Suprapubic skin (tissue), 4 donors: ENCODE measurements around the gene ZNF394. TPM values are rescaled to one million over a fixed set of nuclear protein-coding genes. Genes with fewer than 3 reads are reported as not detected.

Experiments used
- DNase-seq, 2 donors: peaks; one replicate each; pipeline ENCODE4 v3.0.0-alpha.2; 2019; ENCODE audit warnings: low spot score in 2 of 2
- H3K27ac ChIP-seq: fragments of 200-600 bp; sonication (generic); one replicate; pipeline ENCODE4 v1.5.1; 2019
- H3K27me3 ChIP-seq: fragments of 200-600 bp; sonication (generic); one replicate; pipeline ENCODE4 v1.5.1; 2019
- H3K36me3 ChIP-seq: fragments of 200-600 bp; sonication (generic); one replicate; pipeline ENCODE4 v1.5.1; 2019
- H3K4me1 ChIP-seq: fragments of 200-600 bp; sonication (generic); one replicate; pipeline ENCODE4 v1.5.1; 2019
- H3K4me3 ChIP-seq: fragments of 200-600 bp; sonication (generic); one replicate; pipeline ENCODE4 v1.5.1; 2019; ENCODE audit warnings: mild to moderate bottlenecking
- H3K9me3 ChIP-seq: fragments of 200-600 bp; sonication (generic); one replicate; pipeline ENCODE4 v1.5.1; 2019
- CTCF ChIP-seq, 2 donors: fragments of 200-600 bp in 1 of 2; fragments of 450-650 bp in 1 of 2; sonication (generic) in 1 of 2; IDR thresholded peaks; one replicate each; pipeline ENCODE4 v1.5.1; 2016 to 2019; ENCODE audit warnings: antibody characterized with exemption in 2 of 2, mild to moderate bottlenecking in 1 of 2, moderate library complexity in 1 of 2
- EP300 ChIP-seq: sonication (generic); formaldehyde crosslinking; IDR thresholded peaks from one replicate; pipeline ENCODE4 v1.6.1; 2017; ENCODE audit warnings: antibody characterized with exemption
- POLR2A ChIP-seq, 2 donors: fragments of 450-650 bp; IDR thresholded peaks; one replicate each; pipeline ENCODE4 v1.6.1; 2017; ENCODE audit warnings: antibody characterized with exemption in 2 of 2, mild to moderate bottlenecking in 2 of 2, moderate library complexity in 2 of 2
- POLR2AphosphoS5 ChIP-seq, 3 donors: sonication (generic); formaldehyde crosslinking; IDR thresholded peaks; one replicate each; pipeline ENCODE4 v1.6.1; 2017; ENCODE audit warnings: antibody characterized with exemption in 3 of 3
- WGBS: methylation state at CpG from one replicate; pipeline ENCODE4 v1.1.5; 2018; 5-methylcytosine and 5-hydroxymethylcytosine counted together
- total RNA-seq, 4 donors: library from RNA; depleted of rRNA; stranded (reverse); fragments of >200 nt; gene quantifications; one replicate each; pipeline ENCODE4 v1.1.0, GENCODE V29; 2016

Gene ZNF394
- total RNA-seq, 4 donors from 2014 or later, result 39.4 to 63.2 (median 53.9) TPM

DNA sequence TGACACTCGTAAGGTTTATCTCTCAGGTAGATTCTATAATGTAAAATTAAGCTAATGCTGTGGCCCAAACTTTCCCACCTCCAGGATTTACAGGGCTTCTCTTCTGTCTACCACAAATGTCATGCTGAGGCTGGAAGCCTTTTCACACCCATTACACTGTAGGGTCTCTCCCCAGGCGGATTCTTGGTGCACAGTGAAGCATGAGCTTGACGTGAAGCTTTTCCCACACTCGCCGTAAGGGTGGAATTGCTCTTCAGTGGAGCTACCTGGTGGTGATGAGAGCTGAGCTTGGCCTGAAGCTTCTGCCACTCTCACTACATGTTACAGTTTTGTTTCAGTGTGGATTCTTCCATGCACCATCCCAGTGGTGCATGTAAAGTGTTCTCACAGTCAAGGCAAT is 40.5 kb upstream of the ZNF394 start:
- Histone ChIP-seq H3K27me3 (no peaks in the 10 kb centered on the region), H3K4me3 (no peak overlapping the region), H3K36me3 (no peaks in the 10 kb centered on the region), H3K4me1 (no peaks in the 10 kb centered on the region), H3K27ac (no peak overlapping the region), H3K9me3 (peaks cover 17% of the 10 kb centered on the region)
- TF ChIP-seq EP300 (no peak), POLR2AphosphoS5 (IDR thresholded peaks at IDR 0.05) (no peak), POLR2A (IDR thresholded peaks at IDR 0.05) (no peak), CTCF (IDR thresholded peaks at IDR 0.05) (no peak)
- DNase-seq, result peak in 1 of 2 donors; percentile 12
- WGBS, result 86% methylated on average over 5 of the region's 5 CpGs

GRCh38 chr7:99539213-99539811 is 39.2 kb upstream of the ZNF394 start:
- Histone ChIP-seq H3K27me3 (no peaks in the 10 kb centered on the region), H3K9me3 (peaks cover 17% of the 10 kb centered on the region), H3K4me1 (no peaks in the 10 kb centered on the region), H3K36me3 (no peaks in the 10 kb centered on the region), H3K27ac (no peak overlapping the region), H3K4me3 (no peak overlapping the region)
- peak in 1 of 2 donors; percentile 9 for DNase-seq
- WGBS, result 77% methylated on average over 7 of the region's 7 CpGs
- TF ChIP-seq CTCF (IDR thresholded peaks at IDR 0.05), result no peak
- TF ChIP-seq POLR2AphosphoS5 (IDR thresholded peaks at IDR 0.05), result no peak
- no peak for TF ChIP-seq POLR2A (IDR thresholded peaks at IDR 0.05)
- TF ChIP-seq EP300, result no peak

DNA sequence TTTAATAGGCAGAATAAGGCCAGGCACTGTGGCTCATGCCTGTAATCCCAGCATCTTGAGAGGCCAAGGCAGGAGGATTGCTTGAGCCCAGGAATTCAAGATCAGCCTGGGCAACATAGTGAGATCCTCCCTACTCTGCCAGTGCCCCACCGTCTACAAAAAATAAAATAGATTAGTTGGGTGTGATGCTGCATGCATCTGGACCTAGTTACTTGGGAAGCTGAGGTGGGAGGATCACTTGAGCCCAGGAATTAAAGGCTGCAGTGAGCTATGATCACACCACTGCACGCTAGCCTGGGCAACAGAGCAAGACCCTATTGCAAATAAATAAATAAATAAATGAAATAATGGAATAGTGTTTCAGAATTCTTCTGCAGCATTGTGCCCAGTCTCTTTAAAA is 35.6 kb upstream of the ZNF394 start:
- Histone ChIP-seq H3K27ac (no peak overlapping the region), H3K9me3 (peaks cover 35% of the 10 kb centered on the region), H3K4me3 (no peak overlapping the region), H3K27me3 (no peaks in the 10 kb centered on the region), H3K4me1 (no peaks in the 10 kb centered on the region), H3K36me3 (peaks cover 19% of the 10 kb centered on the region)
- no peak for DNase-seq
- 100% methylated on average over 2 of the region's 2 CpGs for WGBS
- no peak for TF ChIP-seq CTCF (IDR thresholded peaks at IDR 0.05)

DNA sequence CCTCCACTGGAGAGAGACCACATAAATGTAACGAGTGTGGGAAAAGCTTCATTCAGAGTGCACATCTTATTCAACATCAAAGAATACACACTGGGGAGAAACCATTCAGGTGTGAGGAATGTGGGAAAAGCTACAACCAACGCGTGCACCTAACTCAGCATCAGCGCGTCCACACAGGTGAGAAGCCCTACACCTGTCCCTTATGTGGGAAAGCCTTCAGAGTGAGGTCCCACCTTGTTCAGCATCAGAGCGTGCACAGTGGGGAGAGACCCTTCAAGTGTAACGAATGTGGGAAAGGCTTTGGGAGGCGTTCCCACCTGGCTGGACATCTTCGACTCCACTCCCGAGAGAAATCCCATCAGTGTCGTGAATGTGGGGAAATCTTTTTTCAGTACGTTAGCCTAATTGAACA is 31.3 kb upstream of the ZNF394 start:
- no peaks in the 10 kb centered on the region for H3K27me3 ChIP-seq

More for the DNA sequence above, 31.3 kb upstream of the ZNF394 start:
- Histone ChIP-seq H3K4me1 (no peaks in the 10 kb centered on the region), H3K9me3 (peaks cover 27% of the 10 kb centered on the region), H3K27ac (no peak overlapping the region), H3K36me3 (peaks cover 58% of the 10 kb centered on the region), H3K4me3 (no peak overlapping the region)
- no peak for TF ChIP-seq POLR2AphosphoS5 (IDR thresholded peaks at IDR 0.05)
- TF ChIP-seq POLR2A (IDR thresholded peaks at IDR 0.05), result no peak
- TF ChIP-seq CTCF (IDR thresholded peaks at IDR 0.05), result no peak
- TF ChIP-seq EP300, result no peak
- DNase-seq, result peak in 1 of 2 donors; percentile 36
- WGBS, result 96% methylated on average over 12 of the region's 12 CpGs
